Measurements from ENCODE around the gene LTBP1. TPM values are rescaled to one million over a fixed set of nuclear protein-coding genes. Genes with fewer than 3 reads are reported as not detected.

The LTBP1 gene
- total RNA-seq, 6 experiments from 2014 or later: 260 to 409 (median 335) TPM

- Mint-ChIP-seq H3K9me3 (no peaks in the 10 kb centered on the region), H3K27ac (peak overlapping the region; percentile 7; the same call in 1 of the 2 replicates), H3K4me1 (ENCODE audit: low read depth) (peaks cover 13% of the 10 kb centered on the region), H3K36me3 (ENCODE audit: low read depth) (peaks cover 38% of the 10 kb centered on the region), H3K4me3 (no peak overlapping the region), H3K27me3 (ENCODE audit: insufficient read depth) (no peaks in the 10 kb centered on the region)
- DNase-seq: no peak
- TF ChIP-seq CTCF (IDR thresholded peaks at IDR 0.05): no peak
Observed at GRCh38 chr2:33186937-33187336, 240.2 kb downstream of the LTBP1 start.

- no peaks in the 10 kb centered on the region for H3K27me3 Mint-ChIP-seq (ENCODE audit: insufficient read depth)
- no peak for TF ChIP-seq CTCF (IDR thresholded peaks at IDR 0.05)
- DNase-seq: no peak
- peaks cover 17% of the 10 kb centered on the region for H3K4me1 Mint-ChIP-seq (ENCODE audit: low read depth)
- no peaks in the 10 kb centered on the region for H3K9me3 Mint-ChIP-seq
- H3K4me3 Mint-ChIP-seq: no peak overlapping the region
- H3K36me3 Mint-ChIP-seq (ENCODE audit: low read depth): peaks cover 50% of the 10 kb centered on the region
- H3K27ac Mint-ChIP-seq: no peak overlapping the region
Observed at GRCh38 chr2:33188799-33189198, 242.0 kb downstream of the LTBP1 start.

GRCh38 chr2:33190393-33190937 lies 243.7 kb downstream of the LTBP1 start:
- Mint-ChIP-seq H3K4me3 (no peak overlapping the region), H3K27me3 (ENCODE audit: insufficient read depth) (no peaks in the 10 kb centered on the region), H3K4me1 (ENCODE audit: low read depth) (peaks cover 17% of the 10 kb centered on the region), H3K9me3 (no peaks in the 10 kb centered on the region), H3K27ac (no peak overlapping the region), H3K36me3 (ENCODE audit: low read depth) (peaks cover 63% of the 10 kb centered on the region)
- DNase-seq: no peak
- no peak for TF ChIP-seq CTCF (IDR thresholded peaks at IDR 0.05)

- no peak for DNase-seq
- peaks cover 72% of the 10 kb centered on the region for H3K36me3 Mint-ChIP-seq (ENCODE audit: low read depth)
- H3K9me3 Mint-ChIP-seq: no peaks in the 10 kb centered on the region
- H3K4me3 Mint-ChIP-seq: no peak overlapping the region
- no peak for TF ChIP-seq CTCF (IDR thresholded peaks at IDR 0.05)
- peaks cover 13% of the 10 kb centered on the region; the same call in 1 of the 2 replicates for H3K4me1 Mint-ChIP-seq (ENCODE audit: low read depth)
- no peak overlapping the region for H3K27ac Mint-ChIP-seq
- no peaks in the 10 kb centered on the region for H3K27me3 Mint-ChIP-seq (ENCODE audit: insufficient read depth)
Observed at GRCh38 chr2:33195891-33196290, 249.1 kb downstream of the LTBP1 start.

GRCh38 chr2:33196700-33197099 lies 249.9 kb downstream of the LTBP1 start:
- Mint-ChIP-seq H3K36me3 (ENCODE audit: low read depth) (peaks cover 71% of the 10 kb centered on the region), H3K4me3 (no peak overlapping the region), H3K9me3 (no peaks in the 10 kb centered on the region), H3K4me1 (ENCODE audit: low read depth) (peaks cover 13% of the 10 kb centered on the region; the same call in 1 of the 2 replicates), H3K27me3 (ENCODE audit: insufficient read depth) (no peaks in the 10 kb centered on the region), H3K27ac (no peak overlapping the region)
- TF ChIP-seq CTCF (IDR thresholded peaks at IDR 0.05): no peak
- DNase-seq: no peak

All from HFFc6 (cell line).